Osteocyte (in vitro differentiated cells): ENCODE measurements around the gene SCAF1. TPM values are rescaled to one million over a fixed set of nuclear protein-coding genes. Genes with fewer than 3 reads are reported as not detected.

ENCODE experiments used
- DNase-seq: peaks from one replicate; pipeline ENCODE4 v3.0.0; 2021; ENCODE audit warnings: mixed read lengths; ENCODE audit not compliant: unreplicated experiment; ENCODE audit errors: extremely low spot score
- H3K27ac Mint-ChIP-seq: one replicate; pipeline ENCODE4 v1.8.0; 2021; ENCODE audit warnings: mild to moderate bottlenecking, mixed read lengths; ENCODE audit not compliant: unreplicated experiment
- H3K27me3 Mint-ChIP-seq: one replicate; pipeline ENCODE4 v1.8.0; 2021; ENCODE audit warnings: mixed read lengths; ENCODE audit not compliant: unreplicated experiment
- H3K36me3 Mint-ChIP-seq: one replicate; pipeline ENCODE4 v1.8.0; 2021; ENCODE audit warnings: mixed read lengths; ENCODE audit not compliant: unreplicated experiment
- H3K4me1 Mint-ChIP-seq: one replicate; pipeline ENCODE4 v1.8.0; 2021; ENCODE audit warnings: mixed read lengths; ENCODE audit not compliant: unreplicated experiment
- H3K4me3 Mint-ChIP-seq: one replicate; pipeline ENCODE4 v1.8.0; 2021; ENCODE audit warnings: mild to moderate bottlenecking, moderate library complexity, mixed read lengths; ENCODE audit not compliant: unreplicated experiment
- H3K9me3 Mint-ChIP-seq: one replicate; pipeline ENCODE4 v1.8.0; 2021; ENCODE audit warnings: mixed read lengths; ENCODE audit not compliant: unreplicated experiment
- CTCF ChIP-seq: fragments of 200-600 bp; sonication (generic); IDR thresholded peaks from 2 replicates; pipeline ENCODE4 v1.5.0; 2021; ENCODE audit warnings: antibody characterized with exemption, mild to moderate bottlenecking, moderate library complexity
- total RNA-seq: library from RNA; stranded (reverse); gene quantifications from 2 replicates; pipeline ENCODE4 v1.2.1, GENCODE V29; 2021

The SCAF1 gene
- total RNA-seq, 1 donor from 2014 or later: 81.9 TPM

- Mint-ChIP-seq H3K27me3 (no peaks in the 10 kb centered on the region), H3K4me3 (no peak overlapping the region), H3K4me1 (peaks cover 23% of the 10 kb centered on the region), H3K9me3 (no peaks in the 10 kb centered on the region), H3K27ac (no peak overlapping the region), H3K36me3 (peaks cover 2% of the 10 kb centered on the region)
- TF ChIP-seq CTCF: no peak
- no peak for DNase-seq
Observed at GRCh38 chr19:49669516-49669915, 27.5 kb downstream of the SCAF1 start.

- peak; percentile 94 for DNase-seq
Observed at GRCh38 chr19:49672131-49672919, 30.3 kb downstream of the SCAF1 start.

GRCh38 chr19:49676136-49676783 lies 34.3 kb downstream of the SCAF1 start:
- peak; percentile 91 for DNase-seq
- Mint-ChIP-seq H3K4me1 (peaks cover 38% of the 10 kb centered on the region), H3K4me3 (peak overlapping the region; percentile 99), H3K9me3 (no peaks in the 10 kb centered on the region), H3K27ac (peak overlapping the region; percentile 99), H3K36me3 (peaks cover 2% of the 10 kb centered on the region), H3K27me3 (no peaks in the 10 kb centered on the region)
- TF ChIP-seq CTCF: no peak

More at GRCh38 chr19:49672131-49672919, 30.3 kb downstream of the SCAF1 start:
- H3K9me3 Mint-ChIP-seq: no peaks in the 10 kb centered on the region
- peak overlapping the region; percentile 39 for H3K4me3 Mint-ChIP-seq
- H3K36me3 Mint-ChIP-seq: peaks cover 2% of the 10 kb centered on the region
- peaks cover 14% of the 10 kb centered on the region for H3K4me1 Mint-ChIP-seq
- peak; percentile 96 for TF ChIP-seq CTCF
- H3K27me3 Mint-ChIP-seq: no peaks in the 10 kb centered on the region
- peak overlapping the region; percentile 94 for H3K27ac Mint-ChIP-seq

- Mint-ChIP-seq H3K27ac (peak overlapping the region; percentile 99), H3K4me1 (peaks cover 38% of the 10 kb centered on the region), H3K27me3 (no peaks in the 10 kb centered on the region), H3K4me3 (peak overlapping the region; percentile 99), H3K9me3 (no peaks in the 10 kb centered on the region), H3K36me3 (peaks cover 2% of the 10 kb centered on the region)
- DNase-seq: peak; percentile 100
- TF ChIP-seq CTCF: no peak
Observed at GRCh38 chr19:49676784-49677230, 34.8 kb downstream of the SCAF1 start.
